ENCODE data around the gene MICU1. TPM values are rescaled to one million over a fixed set of nuclear protein-coding genes. Genes with fewer than 3 reads are reported as not detected.
"Not testable (repeated sequence)": the region's sequence is repeated elsewhere in the genome, so short reads cannot be mapped to it uniquely, and the experiment has no call there.

MICU1 gene
- polyA plus RNA-seq, 3 donors: 13.7 to 30.9 (median 27.8) TPM

DNA sequence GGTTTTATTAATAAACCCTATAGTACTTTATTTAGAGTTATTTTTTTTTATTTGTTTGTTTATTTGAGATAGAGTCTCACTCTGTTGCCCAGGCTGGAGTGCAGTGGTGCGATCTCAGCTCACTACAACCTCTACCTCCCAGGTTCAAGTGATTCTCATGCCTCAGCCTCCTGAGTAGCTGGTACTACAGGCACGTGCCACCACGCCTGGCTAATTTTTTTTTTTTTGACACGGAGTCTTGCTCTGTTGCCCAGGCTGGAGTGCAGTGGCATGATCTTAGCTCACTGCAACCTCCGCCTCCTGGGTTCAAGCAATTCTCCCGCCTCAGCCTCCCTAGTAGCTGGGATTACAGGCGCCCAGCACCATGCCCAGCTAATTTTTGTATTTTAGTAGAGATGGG lies 279.8 kb downstream of the MICU1 start:
- WGBS, 3 donors: 95 to 99% (median 97%) methylated on average over 7 of the region's 7 CpGs
- H3K27ac ChIP-seq (ENCODE audit: low read depth, low read length): not testable (repeated sequence)

DNA sequence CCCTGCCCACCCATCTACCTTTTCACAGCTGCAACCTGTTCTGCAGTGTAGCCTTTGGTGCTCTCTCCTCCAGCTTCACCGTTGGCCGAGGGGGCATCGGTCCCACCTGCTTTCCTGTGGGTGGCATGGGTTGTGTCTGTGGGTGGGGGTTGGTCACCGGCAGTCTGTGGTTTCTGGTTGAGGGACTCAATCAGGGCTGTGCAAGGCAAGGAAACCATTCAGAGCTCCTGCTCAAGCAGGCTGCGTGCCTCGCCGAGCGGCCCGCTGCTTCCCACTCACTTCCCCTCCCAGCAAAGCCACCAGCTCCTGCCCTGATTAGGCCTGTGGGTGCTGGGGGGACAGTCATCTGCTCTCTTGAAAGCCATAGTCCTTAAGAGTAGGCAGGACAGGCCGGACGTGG lies 280.9 kb downstream of the MICU1 start:
- no peak overlapping the region for H3K27ac ChIP-seq (ENCODE audit: low read depth, low read length)
- 66 to 85% (median 84%) methylated on average over 11 of the region's 11 CpGs for WGBS, 3 donors

DNA sequence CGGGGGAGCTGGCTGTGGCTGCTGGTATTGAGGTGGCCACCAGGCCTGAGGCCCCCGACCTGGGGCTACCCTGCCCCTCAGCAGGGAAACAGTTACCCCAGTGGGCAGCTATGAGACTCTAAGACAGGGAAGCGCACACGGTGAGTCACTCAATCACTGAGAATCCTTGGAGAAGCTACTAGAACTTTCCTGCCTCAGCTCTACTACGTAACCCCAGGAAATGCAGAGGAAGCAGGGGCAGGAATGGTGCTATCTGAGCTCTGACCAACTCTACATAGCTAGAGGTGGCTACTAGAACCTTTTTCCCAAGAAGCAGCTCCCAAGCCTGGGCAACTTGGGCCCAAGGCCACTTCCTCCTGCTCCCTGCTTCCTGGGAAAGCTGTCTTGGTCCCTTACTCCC lies 283.0 kb downstream of the MICU1 start:
- 93 to 94% (median 93%) methylated on average over 5 of the region's 5 CpGs for WGBS, 3 donors
- no peak overlapping the region for H3K27ac ChIP-seq (ENCODE audit: low read depth, low read length)

DNA sequence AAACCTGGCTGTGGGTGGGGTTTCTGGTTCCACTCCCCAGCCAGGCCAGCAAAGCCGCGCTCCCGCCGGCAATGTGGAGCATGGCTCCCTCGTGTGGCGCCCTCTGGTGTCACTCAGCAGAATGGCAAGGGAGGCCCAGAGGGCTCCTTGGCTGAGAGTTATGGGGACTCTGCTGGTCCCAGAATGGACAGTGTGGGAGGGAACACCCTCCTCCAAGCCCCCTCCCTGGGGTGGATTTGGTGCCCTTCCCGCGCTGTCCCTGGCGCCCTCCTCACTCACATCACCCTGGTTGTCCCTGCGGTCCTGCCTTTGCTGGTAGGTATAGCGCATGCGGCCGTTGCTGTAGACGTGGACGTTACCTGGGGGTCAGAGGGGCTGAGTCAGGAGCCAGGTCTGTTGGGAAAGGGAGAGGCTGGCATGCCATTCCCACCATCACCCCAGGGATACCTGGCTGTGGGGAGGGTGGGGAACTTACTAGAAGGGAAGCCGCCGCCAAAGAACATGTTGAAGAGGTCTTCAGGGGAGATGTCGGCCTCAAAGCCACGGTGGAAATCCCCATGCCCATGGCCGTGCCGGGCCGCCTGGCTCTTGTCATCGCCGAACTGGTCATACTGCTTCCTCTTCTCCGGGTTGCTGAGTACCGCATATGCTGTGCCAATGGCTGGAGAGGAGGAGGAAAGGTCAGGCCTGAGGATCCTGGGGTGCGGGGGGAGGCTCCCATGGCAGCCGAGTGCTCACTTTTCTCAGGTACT lies 285.2 kb downstream of the MICU1 start:
- WGBS, 3 donors: 63 to 65% (median 64%) methylated on average over 28 of the region's 28 CpGs
- no peak overlapping the region for H3K27ac ChIP-seq (ENCODE audit: low read depth, low read length)

DNA sequence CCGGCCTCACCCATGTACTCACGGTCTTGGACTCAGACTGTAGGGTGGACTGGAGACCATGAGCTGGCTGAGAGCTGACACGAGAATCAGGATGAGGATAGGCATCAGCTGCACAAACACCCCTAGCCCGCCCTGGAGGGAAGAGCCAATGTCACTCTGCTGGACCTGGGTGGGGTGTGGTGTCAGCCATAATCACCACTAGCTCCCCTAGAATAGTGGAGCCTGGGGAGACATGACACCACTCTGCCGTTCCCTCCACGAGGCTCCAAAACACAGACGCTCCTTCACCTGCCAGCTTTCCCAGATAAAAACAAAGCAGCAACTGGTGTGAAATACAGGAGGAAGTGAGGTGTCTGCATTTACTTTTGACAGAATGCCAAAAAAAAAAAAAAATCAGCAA lies 287.7 kb downstream of the MICU1 start:
- no peak overlapping the region for H3K27ac ChIP-seq (ENCODE audit: low read depth, low read length)
- WGBS, 3 donors: 73 to 91% (median 86%) methylated on average over 7 of the region's 7 CpGs

DNA sequence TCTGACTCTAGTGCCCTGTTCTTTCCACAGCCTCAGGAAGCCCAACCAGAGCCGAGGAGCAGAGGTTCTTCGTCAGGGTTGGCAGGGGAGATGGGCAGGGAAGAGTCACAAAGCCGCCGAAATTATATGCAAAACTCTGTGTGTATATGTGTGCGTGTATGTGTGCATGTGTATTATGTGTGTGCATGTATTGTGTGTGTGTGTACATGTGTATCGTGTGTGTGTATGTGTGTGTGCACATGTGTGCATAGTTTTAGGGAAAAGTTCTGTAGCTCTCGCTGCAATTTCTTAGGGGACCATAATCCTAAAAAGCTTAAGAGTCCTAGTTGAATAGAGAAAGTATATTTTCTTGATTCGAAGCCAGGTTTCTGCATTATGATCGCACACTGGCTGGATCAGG lies 288.2 kb downstream of the MICU1 start:
- 86 to 88% (median 87%) methylated on average over 9 of the region's 9 CpGs for WGBS, 3 donors
- no peak overlapping the region for H3K27ac ChIP-seq (ENCODE audit: low read depth, low read length)

DNA sequence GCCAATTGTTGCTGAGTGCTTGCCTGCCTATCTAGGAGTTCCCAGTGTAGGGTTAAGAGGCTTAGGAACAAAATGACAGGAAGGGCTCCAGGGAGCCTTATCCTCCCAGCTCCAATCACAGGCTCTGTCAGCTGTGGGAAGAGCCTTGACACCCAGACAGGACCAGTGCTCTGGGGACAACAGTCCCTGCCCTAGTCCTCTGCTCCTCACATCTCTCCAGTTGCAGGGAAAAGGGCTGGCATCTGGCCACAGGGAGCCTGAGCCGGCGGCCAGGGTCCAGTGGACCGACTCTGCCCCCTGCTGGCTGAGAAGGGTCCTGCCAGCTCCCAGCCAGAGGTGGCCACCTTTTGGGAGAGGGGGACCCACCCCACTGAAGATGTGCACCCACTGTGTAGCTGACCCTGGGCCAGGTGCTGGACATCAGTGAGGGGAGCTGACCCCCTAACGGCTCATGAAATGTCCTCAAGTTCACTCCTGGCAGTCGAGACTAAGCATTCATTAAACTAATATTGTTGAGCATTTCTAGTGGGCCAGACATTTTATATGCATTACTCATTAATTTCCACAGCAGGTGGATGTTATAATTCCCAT lies 288.7 kb downstream of the MICU1 start:
- H3K27ac ChIP-seq (ENCODE audit: low read depth, low read length): no peak overlapping the region
- 26 to 31% (median 27%) methylated on average over 5 of the region's 5 CpGs for WGBS, 3 donors

DNA sequence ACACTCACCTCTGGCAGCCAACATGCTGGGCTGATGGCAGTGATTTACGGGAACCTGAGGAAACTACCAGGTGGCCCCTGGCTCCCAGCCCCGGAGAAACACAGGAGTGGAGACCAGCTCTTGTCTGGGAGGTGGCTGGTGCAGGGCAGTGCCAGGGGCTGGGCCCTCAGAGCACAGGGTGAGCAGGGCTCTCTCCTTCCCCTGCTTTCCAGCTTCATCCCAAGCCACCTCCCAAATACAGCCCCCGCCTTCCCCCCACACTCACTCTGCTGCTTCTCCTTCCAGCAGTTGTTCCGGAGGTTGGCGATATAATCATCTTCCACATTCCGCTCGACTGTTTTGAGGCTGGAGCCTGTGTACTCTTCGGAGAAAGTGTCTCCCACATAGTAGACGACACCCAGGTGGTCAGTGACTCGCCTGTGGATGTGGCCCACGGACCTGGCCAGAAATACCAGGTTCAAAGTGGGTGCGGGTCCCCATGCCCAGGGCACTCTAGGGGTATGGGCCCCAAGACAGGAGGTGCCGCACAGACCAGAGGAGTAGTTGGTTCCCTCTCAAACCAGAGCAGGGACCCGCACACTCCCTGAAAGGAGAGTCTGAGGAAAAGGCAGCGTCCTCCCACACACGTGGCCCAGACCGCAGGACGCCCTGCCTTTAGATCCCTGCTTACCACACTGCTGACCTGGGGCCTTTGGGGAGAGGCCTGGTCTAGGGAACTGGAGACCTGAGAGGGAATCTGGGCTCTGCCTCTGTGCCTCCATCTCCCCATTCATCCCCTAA lies 289.4 kb downstream of the MICU1 start:
- 67 to 76% (median 75%) methylated on average over 17 to 18 of the region's 18 CpGs for WGBS, 3 donors
- H3K27ac ChIP-seq (ENCODE audit: low read depth, low read length): no peak overlapping the region

DNA sequence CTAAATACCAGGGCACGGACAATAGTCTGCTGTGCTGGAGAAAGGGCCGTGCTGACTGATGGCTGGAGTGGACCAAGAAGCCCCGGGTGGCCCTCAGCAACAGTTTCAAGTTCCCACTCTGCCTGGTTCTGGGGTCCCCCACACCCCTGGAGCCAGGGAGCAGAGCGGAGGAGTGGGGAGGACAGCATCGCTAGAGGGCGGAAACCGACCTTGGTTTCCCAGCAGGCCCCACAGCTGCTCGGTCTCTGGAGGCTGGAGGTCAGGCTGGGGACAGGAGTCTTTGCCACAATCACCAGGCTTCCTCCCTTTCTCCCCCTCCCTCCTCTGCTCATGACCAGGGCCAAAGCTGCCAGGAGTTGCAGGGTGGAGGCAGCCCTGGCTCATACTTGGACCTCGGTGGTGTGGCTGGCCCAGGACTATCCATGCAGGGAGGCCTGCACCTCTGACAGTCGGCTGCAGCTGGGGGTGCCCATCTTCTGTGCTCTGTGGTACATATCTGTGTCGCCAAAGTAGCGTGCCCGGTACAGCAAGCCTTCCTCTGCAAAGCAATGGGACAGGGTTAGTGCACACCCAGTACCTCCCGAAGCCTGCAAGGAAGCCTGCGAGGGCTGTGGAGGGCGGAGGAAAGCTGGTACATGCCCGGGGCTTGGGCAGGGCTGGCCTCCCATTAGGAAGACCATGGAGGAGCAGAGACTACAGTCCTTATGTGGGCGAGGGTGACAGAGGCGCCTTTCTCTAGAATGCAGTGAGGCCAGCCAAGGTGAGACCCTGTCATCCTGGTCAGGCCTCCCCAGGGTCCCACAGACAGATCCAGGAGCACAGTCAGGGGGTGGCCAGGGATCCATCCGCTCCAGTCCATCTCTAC lies 290.3 kb downstream of the MICU1 start:
- peak overlapping the region; percentile 23 for H3K27ac ChIP-seq (ENCODE audit: low read depth, low read length)
- 38 to 46% (median 42%) methylated on average over 20 of the region's 20 CpGs for WGBS, 3 donors

DNA sequence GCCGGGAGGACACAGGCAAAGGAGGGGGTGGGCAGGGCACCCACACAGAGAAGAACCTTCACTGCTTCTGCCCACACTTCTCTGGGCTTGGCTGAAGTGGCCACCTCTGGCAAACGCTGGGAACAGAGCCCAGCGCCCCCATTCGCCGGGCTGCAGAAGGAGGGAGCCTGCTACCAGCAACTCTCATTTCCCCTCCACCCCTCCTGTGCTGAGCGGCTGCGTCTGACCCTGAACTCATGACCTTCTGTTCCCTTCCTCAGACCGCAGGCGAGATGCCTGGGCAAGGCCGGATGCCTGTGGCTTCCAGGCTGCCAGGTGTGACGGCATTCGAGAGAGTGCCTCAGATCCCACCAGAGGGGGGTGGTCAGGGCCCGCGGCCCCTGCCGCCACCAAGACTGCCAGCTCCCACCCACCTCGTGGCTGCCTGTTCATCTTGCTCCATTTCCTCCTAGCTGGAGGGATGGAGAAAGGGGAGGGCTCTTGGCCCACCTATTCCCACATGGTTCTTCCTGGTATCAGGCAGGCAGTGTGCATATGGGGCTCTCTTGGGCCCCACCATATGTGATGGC lies 291.0 kb downstream of the MICU1 start:
- peak overlapping the region; percentile 51 for H3K27ac ChIP-seq (ENCODE audit: low read depth, low read length)
- WGBS, 3 donors: 15 to 26% (median 17%) methylated on average over 15 to 16 of the region's 16 CpGs

DNA sequence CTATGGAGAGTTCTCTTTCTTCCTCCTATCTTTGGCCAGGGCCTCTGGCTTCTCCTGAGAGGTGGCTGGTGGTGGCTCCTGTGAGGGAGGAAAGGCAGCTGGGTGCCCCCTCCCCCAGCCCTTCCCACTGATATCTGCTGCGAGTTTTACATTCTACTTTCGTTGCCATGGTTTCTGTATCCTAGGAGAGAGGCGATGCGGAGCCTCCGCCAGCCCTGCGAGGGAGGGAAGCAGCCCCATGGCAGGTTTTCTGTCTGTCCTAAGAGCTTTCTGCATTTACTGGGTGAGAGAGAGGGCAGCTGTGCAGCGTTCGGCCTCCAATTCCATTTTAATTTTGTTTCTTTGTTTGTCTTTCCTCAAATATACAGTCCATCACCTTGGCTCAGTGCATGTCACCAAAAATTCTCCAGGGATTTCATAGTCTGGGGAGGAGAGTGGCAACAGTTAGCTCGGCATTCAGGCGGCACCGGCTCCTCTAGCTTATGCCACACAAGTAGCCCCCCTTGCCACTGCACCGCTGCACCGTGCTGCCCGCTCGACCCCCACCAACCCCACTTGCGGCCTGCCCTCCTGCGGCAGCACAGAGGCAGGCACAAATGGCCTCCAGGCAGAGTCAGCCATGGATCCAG lies 291.6 kb downstream of the MICU1 start:
- 53 to 62% (median 57%) methylated on average over 17 of the region's 17 CpGs for WGBS, 3 donors
- peak overlapping the region; percentile 51 for H3K27ac ChIP-seq (ENCODE audit: low read depth, low read length)

DNA sequence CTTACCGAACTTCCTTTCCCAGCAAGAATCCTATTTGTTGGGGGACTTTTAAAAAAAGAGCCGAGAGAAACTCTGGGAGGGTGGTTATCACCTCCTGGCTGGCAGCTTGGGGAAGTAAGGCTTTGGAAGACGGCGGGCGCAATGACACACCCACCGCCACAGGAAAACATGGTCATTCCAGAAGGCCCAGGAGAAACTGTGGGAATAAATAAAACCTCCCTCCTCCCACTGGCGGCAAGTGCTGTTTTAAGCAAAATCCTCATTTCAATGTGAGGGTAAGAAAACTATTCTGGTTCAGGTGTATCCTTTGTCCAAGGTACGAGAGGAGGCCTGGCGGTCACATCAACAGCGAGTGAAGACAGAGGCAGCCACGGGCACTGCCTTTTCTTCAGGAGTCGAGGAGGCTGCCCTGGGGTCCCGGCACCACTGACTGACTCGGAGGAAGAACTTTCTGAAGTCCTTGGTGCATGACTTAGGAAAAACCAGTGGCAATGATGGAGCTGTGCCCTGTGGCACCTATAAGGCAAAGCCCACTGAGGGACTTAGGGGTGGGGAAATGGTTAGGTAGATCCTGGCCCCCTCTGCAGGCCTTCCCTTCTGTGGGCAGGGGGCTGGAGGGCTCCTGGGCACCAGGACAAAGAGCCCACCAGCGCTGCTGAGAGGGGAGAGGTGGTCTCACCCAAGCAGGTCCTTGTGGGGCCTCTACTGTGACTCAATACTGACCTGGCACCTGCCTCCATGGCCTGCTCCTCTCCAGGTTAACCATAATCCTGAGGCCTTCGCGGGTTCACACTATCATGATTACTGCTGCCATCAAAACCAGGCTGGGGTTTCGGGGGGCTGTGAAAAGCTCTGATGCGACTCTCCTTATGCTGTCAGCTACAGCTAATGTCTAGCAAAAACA lies 292.5 kb downstream of the MICU1 start:
- WGBS, 3 donors: 66 to 83% (median 71%) methylated on average over 19 of the region's 19 CpGs
- H3K27ac ChIP-seq (ENCODE audit: low read depth, low read length): no peak overlapping the region

DNA sequence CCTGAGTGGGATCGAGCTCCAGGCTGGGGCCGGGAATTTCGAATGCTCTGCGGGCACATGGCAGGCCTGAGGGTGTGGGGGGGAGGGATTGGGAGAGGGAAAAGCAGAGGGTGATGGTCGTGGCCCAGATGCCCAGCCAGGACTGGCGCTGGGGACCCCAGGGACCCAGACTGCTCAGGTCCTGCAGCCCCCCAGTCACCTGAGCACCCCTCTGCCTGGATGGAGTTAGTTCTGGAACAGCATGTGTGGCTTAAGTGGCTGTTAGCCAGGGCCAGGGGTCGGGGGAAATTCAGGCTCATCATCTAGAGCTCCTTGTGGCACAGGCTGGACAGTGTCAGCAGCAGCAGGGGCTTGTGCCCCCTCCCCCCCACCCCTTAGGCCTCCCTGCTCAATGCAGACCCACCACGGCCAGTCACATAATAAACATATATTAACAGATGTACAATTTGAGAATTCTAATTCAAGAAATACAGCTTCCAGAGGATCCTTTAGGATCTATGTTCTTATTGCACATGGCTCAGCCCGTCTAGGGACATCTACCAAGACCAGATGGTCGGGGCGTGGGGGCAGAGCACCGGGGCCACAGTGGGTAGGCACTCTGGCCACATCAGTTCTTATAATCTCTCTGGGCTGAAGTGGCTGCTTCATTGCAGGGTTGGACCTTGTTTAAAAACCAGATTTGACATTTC lies 293.3 kb downstream of the MICU1 start:
- whole genome bisulfite sequencing, 3 donors: 32 to 55% (median 42%) methylated on average over 12 of the region's 12 CpGs
- peak overlapping the region; percentile 41 for H3K27ac ChIP-seq (ENCODE audit: low read depth, low read length)

DNA sequence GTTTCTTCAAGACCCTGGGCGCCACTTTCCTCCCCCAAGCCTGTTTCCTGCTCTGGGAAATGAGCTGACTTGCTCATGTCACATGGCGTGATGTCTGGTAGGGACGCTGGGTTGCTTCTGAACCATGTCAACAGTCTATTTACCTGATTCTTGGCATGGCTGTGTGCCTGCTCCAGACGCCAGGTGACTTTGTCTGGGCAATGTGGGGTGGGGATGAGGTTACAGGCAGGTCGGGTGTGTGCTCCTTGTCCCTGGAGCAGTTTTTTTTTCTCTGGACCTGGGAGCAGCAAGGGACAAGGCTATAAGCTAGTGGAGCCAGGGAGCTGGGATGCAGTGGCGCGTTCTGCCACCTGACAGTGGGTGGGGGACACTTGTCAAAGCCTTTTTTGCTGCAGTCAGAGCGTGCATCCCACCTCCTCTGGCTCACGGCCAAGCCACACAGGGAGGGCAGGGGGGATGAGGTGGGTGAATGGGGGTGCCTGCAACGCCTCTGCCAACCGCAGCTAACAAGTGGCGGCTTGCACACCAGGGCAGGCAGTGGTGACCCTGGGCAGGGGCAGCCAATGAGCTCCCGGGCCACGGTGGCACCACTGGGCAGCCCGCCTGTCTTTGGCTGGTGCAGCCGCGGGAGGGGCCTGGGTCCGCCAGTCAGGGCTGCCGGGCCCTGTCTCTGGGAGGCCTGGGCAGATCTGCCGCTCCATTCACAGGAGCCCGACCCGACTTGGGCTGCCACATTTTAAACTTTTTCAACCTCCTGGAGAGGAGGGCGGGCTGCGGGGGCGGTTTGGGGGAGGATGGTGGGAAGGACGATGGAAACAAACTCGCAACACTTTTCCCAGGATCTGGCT lies 294.1 kb downstream of the MICU1 start:
- WGBS, 3 donors: 5 to 12% (median 11%) methylated on average over 27 of the region's 27 CpGs
- H3K27ac ChIP-seq (ENCODE audit: low read depth, low read length): peak overlapping the region; percentile 41

DNA sequence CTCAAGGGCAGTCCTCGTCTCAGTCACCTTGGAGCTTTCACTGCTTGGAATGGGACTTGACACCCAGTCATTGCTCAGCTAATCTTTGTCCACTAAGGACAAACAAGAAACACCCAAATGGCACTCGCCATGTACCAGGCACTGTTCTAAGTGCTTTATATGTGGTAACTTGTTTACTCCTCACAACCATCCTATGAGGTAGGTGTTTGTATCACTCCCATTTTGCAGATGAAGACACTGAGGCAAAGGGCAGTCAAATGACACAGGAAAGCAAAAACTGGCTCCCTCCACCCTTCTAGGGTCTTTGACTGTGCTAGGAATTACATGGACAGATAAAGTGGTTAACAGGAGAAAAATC lies 295.8 kb downstream of the MICU1 start:
- 43 to 80% (median 73%) methylated on average over 2 of the region's 2 CpGs for WGBS, 3 donors
- peak overlapping the region; percentile 26 for H3K27ac ChIP-seq (ENCODE audit: low read depth, low read length)
